ENCODE measurements around the gene CDV3.

DNA sequence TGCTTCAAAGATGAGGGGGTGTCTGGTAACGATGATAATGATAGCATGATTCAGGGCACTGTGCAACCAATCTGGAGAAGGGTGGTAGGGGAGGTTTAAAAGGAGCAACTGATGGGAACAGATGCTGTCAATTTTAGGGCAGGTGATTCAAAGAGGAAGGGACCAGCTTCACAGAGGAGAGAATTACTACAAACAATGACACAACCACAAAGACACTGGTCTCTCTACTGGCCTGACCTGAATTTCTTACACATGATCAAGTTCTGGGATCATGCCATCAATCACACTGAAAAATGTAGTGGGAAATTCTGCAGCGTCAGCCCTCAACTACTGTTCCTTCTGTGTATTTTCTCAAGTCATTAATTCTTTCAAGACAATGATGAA lies 2.6 kb upstream of the CDV3 start:
- TF ChIP-seq, protein P1, sequence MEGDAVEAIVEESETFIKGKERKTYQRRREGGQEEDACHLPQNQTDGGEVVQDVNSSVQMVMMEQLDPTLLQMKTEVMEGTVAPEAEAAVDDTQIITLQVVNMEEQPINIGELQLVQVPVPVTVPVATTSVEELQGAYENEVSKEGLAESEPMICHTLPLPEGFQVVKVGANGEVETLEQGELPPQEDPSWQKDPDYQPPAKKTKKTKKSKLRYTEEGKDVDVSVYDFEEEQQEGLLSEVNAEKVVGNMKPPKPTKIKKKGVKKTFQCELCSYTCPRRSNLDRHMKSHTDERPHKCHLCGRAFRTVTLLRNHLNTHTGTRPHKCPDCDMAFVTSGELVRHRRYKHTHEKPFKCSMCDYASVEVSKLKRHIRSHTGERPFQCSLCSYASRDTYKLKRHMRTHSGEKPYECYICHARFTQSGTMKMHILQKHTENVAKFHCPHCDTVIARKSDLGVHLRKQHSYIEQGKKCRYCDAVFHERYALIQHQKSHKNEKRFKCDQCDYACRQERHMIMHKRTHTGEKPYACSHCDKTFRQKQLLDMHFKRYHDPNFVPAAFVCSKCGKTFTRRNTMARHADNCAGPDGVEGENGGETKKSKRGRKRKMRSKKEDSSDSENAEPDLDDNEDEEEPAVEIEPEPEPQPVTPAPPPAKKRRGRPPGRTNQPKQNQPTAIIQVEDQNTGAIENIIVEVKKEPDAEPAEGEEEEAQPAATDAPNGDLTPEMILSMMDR (conservative IDR thresholded peaks at IDR 0.05; ENCODE audit: low read depth, low read length) = no peak
- TF ChIP-seq EZH2 (IDR thresholded peaks at IDR 0.05; ENCODE audit: borderline replicate concordance, low read depth, low read length, poor library complexity, severe bottlenecking) = no peak

Measured in A673 (cell line).